HUES6 (cell line): ENCODE data around the gene CD164L2.
"Not testable (repeated sequence)": the region's sequence is repeated elsewhere in the genome, so short reads cannot be mapped to it uniquely, and the experiment has no call there.

Source experiments
- H3K27ac ChIP-seq: 2 replicates; pipeline ENCODE4 v1.7.0; 2013; ENCODE audit warnings: low read depth, mild to moderate bottlenecking, low read length, inconsistent platforms
- H3K27me3 ChIP-seq: 2 replicates; pipeline ENCODE4 v1.6.1; 2013; ENCODE audit warnings: low read length; ENCODE audit not compliant: control insufficient read depth, insufficient read depth
- H3K36me3 ChIP-seq: 2 replicates; pipeline ENCODE4 v1.6.1; 2013; ENCODE audit warnings: low read length; ENCODE audit not compliant: control insufficient read depth, insufficient read depth
- H3K4me1 ChIP-seq: 2 replicates; pipeline ENCODE4 v1.6.1; 2013; ENCODE audit warnings: low read length; ENCODE audit not compliant: control insufficient read depth, insufficient read depth
- H3K4me3 ChIP-seq: 2 replicates; pipeline ENCODE4 v1.5.1; 2013; ENCODE audit warnings: low read depth, low read length
- H3K9ac ChIP-seq: one replicate; pipeline ENCODE4 v1.6.1; 2013; ENCODE audit warnings: mild to moderate bottlenecking, low read length
- H3K9me3 ChIP-seq: 2 replicates; pipeline ENCODE4 v1.6.1; 2013; ENCODE audit warnings: low read depth, low read length; ENCODE audit not compliant: control insufficient read depth, insufficient read depth

CD164L2 gene

GRCh38 chr1:27383039-27383605 is at the start of gene CD164L2:
TSS of gene CD164L2 (minus strand) at chr1:27383333. CDS start at chr1:27383239, 94 bp downstream.
- H3K4me1 ChIP-seq: peaks cover 8% of the 10 kb centered on the region; the same call in 1 of the 2 replicates
- H3K4me3 ChIP-seq: peak within 1 kb of the TSS; percentile 67
- no peak within 1 kb of the TSS for H3K9ac ChIP-seq
- no peaks in the 10 kb centered on the region for H3K9me3 ChIP-seq
- H3K27me3 ChIP-seq: peaks cover 19% of the 10 kb centered on the region
- H3K36me3 ChIP-seq: no peaks in the 10 kb centered on the region
- no peak within 1 kb of the TSS for H3K27ac ChIP-seq

GRCh38 chr1:27432725-27433124 is 49.6 kb upstream of the CD164L2 start:
- H3K9me3 ChIP-seq, H3K9ac ChIP-seq, H3K27me3 ChIP-seq, H3K27ac ChIP-seq, H3K36me3 ChIP-seq, H3K4me3 ChIP-seq: not testable (repeated sequence)
- peaks cover 52% of the 10 kb centered on the region for H3K4me1 ChIP-seq

GRCh38 chr1:27431601-27431940 is 48.4 kb upstream of the CD164L2 start:
- Histone ChIP-seq H3K4me3 (no peak overlapping the region), H3K27ac (no peak overlapping the region), H3K36me3 (peaks cover 18% of the 10 kb centered on the region), H3K27me3 (no peaks in the 10 kb centered on the region), H3K9ac (no peak overlapping the region), H3K4me1 (peaks cover 47% of the 10 kb centered on the region), H3K9me3 (no peaks in the 10 kb centered on the region)

- no peak overlapping the region for H3K4me3 ChIP-seq
- peaks cover 23% of the 10 kb centered on the region for H3K36me3 ChIP-seq
- H3K9ac ChIP-seq: no peak overlapping the region
- 0 out of 2 replicates have a peak overlapping the region, but pooled peaks have one; percentile 13 for H3K27ac ChIP-seq
- H3K9me3 ChIP-seq: no peaks in the 10 kb centered on the region
- H3K27me3 ChIP-seq: no peaks in the 10 kb centered on the region
- peaks cover 42% of the 10 kb centered on the region for H3K4me1 ChIP-seq
Measured at GRCh38 chr1:27430903-27431600, 47.9 kb upstream of the CD164L2 start.

- Histone ChIP-seq H3K4me1 (peaks cover 37% of the 10 kb centered on the region), H3K9ac (no peak overlapping the region), H3K4me3 (no peak overlapping the region), H3K27me3 (no peaks in the 10 kb centered on the region), H3K27ac (peak overlapping the region; percentile 61; the same call in 1 of the 2 replicates), H3K9me3 (no peaks in the 10 kb centered on the region), H3K36me3 (peaks cover 26% of the 10 kb centered on the region)
Measured at GRCh38 chr1:27429029-27429425, 45.9 kb upstream of the CD164L2 start.

GRCh38 chr1:27428316-27429028 is 45.3 kb upstream of the CD164L2 start:
- peaks cover 37% of the 10 kb centered on the region for H3K4me1 ChIP-seq
- H3K27me3 ChIP-seq: no peaks in the 10 kb centered on the region
- peaks cover 26% of the 10 kb centered on the region for H3K36me3 ChIP-seq
- no peaks in the 10 kb centered on the region for H3K9me3 ChIP-seq
- peak overlapping the region; percentile 14 for H3K9ac ChIP-seq
- H3K27ac ChIP-seq: peak overlapping the region; percentile 61; the same call in 1 of the 2 replicates
- no peak overlapping the region for H3K4me3 ChIP-seq

- Histone ChIP-seq H3K27me3 (no peaks in the 10 kb centered on the region), H3K4me3 (no peak overlapping the region), H3K9me3 (no peaks in the 10 kb centered on the region), H3K27ac (no peak overlapping the region), H3K4me1 (peaks cover 37% of the 10 kb centered on the region), H3K36me3 (peaks cover 26% of the 10 kb centered on the region), H3K9ac (peak overlapping the region; percentile 14)
Measured at GRCh38 chr1:27427816-27428315, 44.7 kb upstream of the CD164L2 start.

GRCh38 chr1:27427329-27427728 is 44.2 kb upstream of the CD164L2 start:
- Histone ChIP-seq H3K27me3 (no peaks in the 10 kb centered on the region), H3K9me3 (no peaks in the 10 kb centered on the region), H3K9ac (no peak overlapping the region), H3K4me3 (no peak overlapping the region), H3K36me3 (peaks cover 26% of the 10 kb centered on the region), H3K27ac (no peak overlapping the region), H3K4me1 (peaks cover 37% of the 10 kb centered on the region)

- Histone ChIP-seq H3K9ac (no peak overlapping the region), H3K27ac (no peak overlapping the region), H3K27me3 (no peaks in the 10 kb centered on the region), H3K36me3 (peaks cover 26% of the 10 kb centered on the region), H3K4me1 (peaks cover 19% of the 10 kb centered on the region), H3K9me3 (no peaks in the 10 kb centered on the region), H3K4me3 (no peak overlapping the region)
Measured at GRCh38 chr1:27423709-27424108, 40.6 kb upstream of the CD164L2 start.

GRCh38 chr1:27418326-27419185 is 35.4 kb upstream of the CD164L2 start:
- Histone ChIP-seq H3K27ac (peak overlapping the region; percentile 71; the same call in 1 of the 2 replicates), H3K4me1 (peaks cover 16% of the 10 kb centered on the region), H3K36me3 (peaks cover 49% of the 10 kb centered on the region), H3K9ac (peak overlapping the region; percentile 51), H3K9me3 (no peaks in the 10 kb centered on the region), H3K27me3 (no peaks in the 10 kb centered on the region), H3K4me3 (no peak overlapping the region)
